AG09309 (cell line): ENCODE results near the gene GRHPR.

Source experiments
- DNase-seq: peaks from one replicate; pipeline ENCODE4 v3.0.0-alpha.2; 2010; ENCODE audit warnings: low read depth
- H3K4me3 ChIP-seq: 2 replicates; pipeline ENCODE4 v1.5.1; 2011; ENCODE audit warnings: mild to moderate bottlenecking, low read depth, low read length, moderate library complexity; ENCODE audit not compliant: control insufficient read depth
- TF ChIP-seq, protein P1 (sequence below): IDR thresholded peaks from 2 replicates; pipeline ENCODE4 v1.5.1; 2011; ENCODE audit warnings: mild to moderate bottlenecking, low read depth, low read length, inconsistent platforms; ENCODE audit not compliant: insufficient read depth, control insufficient read depth; ENCODE audit errors: missing control alignments

Gene GRHPR

DNA sequence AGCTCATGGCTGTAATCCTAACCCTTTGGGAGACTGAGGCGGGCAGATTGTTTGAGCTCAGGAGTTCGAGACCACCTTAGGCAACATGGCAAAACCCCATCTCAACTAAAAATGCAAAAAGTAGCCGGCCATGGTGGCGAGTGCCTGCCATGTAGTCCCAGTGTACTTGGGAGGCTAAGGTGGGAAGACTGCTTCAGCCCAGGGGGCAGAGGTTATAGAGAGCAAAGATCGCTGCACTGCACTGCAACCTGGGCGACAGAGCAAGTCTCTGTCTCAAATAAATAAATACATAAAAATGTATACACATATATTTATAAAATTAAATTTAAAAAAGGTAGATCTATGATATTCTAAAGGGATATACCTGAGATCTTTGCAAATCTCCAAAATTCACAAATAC is 23.3 kb downstream of the GRHPR start:
- TF ChIP-seq, protein P1, sequence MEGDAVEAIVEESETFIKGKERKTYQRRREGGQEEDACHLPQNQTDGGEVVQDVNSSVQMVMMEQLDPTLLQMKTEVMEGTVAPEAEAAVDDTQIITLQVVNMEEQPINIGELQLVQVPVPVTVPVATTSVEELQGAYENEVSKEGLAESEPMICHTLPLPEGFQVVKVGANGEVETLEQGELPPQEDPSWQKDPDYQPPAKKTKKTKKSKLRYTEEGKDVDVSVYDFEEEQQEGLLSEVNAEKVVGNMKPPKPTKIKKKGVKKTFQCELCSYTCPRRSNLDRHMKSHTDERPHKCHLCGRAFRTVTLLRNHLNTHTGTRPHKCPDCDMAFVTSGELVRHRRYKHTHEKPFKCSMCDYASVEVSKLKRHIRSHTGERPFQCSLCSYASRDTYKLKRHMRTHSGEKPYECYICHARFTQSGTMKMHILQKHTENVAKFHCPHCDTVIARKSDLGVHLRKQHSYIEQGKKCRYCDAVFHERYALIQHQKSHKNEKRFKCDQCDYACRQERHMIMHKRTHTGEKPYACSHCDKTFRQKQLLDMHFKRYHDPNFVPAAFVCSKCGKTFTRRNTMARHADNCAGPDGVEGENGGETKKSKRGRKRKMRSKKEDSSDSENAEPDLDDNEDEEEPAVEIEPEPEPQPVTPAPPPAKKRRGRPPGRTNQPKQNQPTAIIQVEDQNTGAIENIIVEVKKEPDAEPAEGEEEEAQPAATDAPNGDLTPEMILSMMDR: no peak
- DNase-seq: no peak
- H3K4me3 ChIP-seq: no peak overlapping the region

DNA sequence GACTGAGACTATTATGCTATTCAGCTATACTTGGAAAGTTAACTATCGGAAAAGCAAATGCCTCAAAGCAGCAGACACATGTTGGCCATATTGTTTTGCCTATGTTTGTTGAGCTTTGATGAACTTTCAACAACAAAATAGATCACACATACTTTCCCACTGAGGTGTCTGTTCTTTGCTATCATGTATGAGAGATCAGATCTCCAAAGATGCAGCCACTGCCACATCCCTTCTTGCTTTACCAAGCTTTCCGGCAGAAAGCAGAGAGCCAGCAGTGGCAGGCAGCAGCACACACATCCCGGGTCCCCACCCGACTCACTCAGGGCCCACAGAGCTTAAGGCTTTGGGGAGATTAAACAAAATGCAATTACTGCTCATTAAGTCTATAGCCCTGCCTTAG is 23.9 kb downstream of the GRHPR start:
- TF ChIP-seq, protein P1: no peak
- no peak for DNase-seq

DNA sequence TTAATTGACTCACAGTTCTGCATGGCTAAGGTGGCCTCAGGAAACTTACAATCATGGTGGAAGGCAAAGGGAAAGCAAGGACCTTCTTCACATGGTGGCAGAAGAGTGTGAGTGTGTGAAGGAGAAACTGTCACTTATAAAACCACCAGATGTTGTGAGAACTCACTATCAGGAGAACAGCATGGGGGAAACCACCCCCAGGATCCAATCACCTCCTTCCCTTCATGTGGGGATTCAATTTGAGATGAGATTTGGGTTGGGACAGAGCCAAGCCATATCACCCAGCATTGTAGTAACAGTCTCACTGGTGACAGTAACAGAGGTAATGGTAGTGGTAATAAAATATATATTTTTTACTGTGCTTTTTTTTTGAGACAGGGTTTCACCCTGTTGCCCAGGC is 24.6 kb downstream of the GRHPR start:
- TF ChIP-seq, protein P1: no peak
- DNase-seq: no peak
- no peak overlapping the region for H3K4me3 ChIP-seq

More for the DNA sequence above, 23.9 kb downstream of the GRHPR start:
- H3K4me3 ChIP-seq: no peak overlapping the region

DNA sequence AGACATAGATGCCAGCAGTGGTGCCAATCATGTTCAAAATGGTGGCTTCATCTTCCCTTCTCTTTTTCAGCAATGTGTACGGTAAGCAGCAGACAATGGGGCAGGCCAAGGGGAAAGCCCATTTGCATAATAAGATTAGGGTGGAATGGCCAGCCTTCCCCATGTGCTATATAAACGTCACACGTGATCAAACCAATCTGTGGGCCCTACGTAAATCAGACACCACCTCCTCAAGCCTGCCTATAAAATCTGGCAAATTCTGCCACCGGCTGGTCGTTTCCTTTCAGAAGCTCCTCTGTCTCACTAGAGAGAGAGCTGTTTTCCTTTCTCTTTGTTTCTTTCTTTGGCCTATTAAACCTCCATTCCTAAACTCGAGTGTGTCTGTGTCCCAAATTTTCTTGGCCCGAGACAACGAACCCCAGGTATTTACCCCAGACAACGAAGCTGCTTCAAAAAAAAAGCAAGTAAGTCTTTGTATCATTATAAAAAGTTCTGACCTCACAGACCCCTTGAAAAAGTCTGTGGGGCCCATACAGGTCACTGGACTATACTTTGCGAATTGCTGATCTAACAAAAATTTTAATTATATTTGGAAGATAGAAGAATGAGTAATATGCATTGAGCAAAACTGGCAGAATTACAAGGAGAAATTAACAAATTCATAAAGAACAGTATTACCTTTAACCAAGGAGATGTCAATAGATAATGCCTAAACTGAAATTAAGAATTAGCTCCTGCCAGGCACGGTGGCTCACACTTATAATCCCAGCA is 27.6 kb downstream of the GRHPR start:
- TF ChIP-seq, protein P1: no peak
- no peak for DNase-seq
- H3K4me3 ChIP-seq: no peak overlapping the region

DNA sequence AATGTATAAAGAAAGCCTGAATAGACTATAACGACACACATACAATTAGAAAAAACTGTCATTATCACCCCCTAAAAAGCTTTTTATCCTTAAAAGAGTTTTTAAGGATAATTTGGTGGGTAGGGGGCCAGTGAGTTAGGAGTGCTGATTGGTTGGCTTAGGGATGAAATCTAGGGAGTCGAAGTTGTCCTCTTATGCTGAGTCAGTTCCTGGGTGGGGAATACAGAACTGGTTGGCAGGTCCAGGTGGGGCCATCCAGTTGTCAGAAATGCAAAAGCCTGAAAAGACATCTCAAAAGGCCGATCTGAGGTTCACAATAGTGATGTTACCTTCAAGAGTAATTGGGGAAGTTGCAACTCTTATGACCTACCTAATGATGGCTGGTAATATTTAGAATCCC is 29.1 kb downstream of the GRHPR start:
- TF ChIP-seq, protein P1: no peak
- DNase-seq: no peak
- no peak overlapping the region for H3K4me3 ChIP-seq

DNA sequence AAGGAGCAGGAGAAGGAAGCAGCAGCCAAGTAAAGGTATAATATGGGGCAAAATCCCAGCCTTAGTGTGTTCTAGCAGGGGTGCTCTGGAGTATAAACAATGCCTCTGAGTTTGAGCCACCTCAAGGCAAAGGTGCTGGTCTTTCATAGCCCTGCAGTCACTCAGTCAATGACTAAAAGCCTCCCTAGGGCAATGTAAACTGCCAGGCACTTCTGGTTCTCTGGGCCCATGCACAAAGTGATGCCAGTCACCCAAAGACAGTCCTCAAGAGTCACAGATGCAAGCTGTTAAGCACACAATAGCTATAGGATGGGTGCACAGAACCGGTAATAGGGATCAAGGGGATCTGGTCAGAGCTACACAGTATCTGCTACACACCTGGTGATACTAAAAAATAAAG is 30.1 kb downstream of the GRHPR start:
- no peak overlapping the region for H3K4me3 ChIP-seq
- TF ChIP-seq, protein P1: no peak
- no peak for DNase-seq
